COLO668 (cell line): ENCODE data around the gene USHBP1.
A peak's percentile ranks its signal among the peaks of the same experiment; 100 is the strongest.

ENCODE experiments used
- DNase-seq: peaks from one replicate; lab custom pipeline; 2025; ENCODE audit not compliant: unreplicated experiment; lab: John Stamatoyannopoulos, UW

The USHBP1 gene, protein sequence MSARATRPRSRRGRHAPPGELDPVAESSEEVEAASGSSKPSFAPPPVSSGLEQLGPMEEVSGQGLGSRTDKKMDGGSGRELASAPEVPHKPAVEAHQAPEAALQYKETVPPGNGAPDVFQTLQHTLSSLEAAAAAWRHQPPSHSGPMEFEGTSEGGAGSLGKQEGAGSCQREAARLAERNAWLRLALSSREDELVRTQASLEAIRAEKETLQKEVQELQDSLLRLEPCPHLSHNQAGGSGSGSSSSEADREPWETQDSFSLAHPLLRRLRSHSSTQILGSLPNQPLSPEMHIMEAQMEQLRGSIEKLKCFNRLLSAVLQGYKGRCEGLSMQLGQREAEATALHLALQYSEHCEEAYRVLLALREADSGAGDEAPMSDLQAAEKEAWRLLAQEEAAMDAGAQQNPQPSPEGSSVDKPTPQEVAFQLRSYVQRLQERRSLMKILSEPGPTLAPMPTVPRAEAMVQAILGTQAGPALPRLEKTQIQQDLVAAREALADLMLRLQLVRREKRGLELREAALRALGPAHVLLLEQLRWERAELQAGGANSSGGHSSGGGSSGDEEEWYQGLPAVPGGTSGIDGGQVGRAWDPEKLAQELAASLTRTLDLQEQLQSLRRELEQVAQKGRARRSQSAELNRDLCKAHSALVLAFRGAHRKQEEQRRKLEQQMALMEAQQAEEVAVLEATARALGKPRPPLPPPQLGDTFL

DNA sequence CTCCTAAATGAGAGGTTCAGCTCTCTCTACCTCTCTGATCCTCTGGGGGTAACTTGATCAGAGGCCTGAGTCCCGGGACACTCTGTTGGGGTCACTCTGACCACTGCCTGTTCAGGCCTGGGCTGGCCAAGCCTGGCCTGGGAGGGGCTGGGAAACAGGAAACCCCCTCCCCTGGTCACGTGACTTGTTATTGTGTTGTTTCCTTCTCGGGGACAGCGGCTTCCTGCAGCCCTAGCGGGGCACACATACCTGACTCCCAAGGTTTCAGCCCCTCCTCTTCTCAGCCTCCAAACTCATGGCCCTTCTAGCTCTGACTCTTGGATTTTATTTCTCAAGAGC, at the start of gene USHBP1:
TSS of gene USHBP1 (minus strand) at position 105 of the 339 bp plus-strand sequence. CDS start 446 bp downstream, outside the sequence.
- DNase-seq = no peak

GRCh38 chr19:17314007-17314593, 49.6 kb upstream of the USHBP1 start:
- DNase-seq = no peak

DNA sequence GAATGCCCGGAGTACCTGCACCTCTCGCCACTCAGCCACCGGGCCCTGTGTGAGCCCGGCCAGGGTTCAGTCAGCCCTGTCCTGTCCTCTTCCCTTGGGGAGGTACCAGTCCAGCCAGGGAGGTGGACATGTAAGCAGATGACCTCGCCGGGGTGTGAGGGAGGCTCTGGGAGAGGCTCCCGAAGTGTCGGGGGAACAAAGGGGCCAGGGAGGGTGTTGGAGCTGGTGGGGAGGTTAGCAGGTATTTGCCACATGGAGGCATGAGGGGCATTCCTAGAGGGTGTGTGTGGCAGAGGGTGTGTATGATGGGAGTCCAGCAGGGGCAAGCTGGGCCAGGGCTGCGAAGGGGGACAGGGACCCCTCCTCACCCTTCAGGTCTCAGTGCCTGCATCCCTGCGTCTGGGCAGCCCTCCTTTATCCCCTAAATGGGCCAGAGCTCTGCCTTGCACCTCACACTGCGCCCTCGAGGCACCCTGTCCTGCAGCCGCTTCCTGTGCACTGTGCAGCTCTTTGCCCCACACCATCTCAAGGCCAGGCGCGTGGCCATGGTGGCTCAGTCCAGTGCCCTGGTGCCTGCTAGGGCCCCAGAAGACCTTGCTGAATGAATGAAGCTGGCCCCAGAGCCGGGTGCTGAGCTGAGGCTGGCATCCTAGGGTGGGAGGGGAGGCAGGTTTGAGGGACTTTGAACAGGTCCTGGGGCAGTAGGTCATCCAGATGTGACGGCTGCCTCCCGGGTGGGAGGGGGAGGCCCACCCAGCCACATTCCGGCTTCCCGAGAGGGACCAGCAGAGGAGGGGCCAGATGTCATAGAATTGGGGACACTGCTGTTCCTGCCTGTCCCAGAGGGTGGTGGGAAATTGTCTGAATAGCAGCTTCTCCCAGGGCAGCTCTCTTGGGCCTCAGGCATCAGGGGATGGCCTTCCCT, 47.9 kb upstream of the USHBP1 start:
- DNase-seq = no peak

DNA sequence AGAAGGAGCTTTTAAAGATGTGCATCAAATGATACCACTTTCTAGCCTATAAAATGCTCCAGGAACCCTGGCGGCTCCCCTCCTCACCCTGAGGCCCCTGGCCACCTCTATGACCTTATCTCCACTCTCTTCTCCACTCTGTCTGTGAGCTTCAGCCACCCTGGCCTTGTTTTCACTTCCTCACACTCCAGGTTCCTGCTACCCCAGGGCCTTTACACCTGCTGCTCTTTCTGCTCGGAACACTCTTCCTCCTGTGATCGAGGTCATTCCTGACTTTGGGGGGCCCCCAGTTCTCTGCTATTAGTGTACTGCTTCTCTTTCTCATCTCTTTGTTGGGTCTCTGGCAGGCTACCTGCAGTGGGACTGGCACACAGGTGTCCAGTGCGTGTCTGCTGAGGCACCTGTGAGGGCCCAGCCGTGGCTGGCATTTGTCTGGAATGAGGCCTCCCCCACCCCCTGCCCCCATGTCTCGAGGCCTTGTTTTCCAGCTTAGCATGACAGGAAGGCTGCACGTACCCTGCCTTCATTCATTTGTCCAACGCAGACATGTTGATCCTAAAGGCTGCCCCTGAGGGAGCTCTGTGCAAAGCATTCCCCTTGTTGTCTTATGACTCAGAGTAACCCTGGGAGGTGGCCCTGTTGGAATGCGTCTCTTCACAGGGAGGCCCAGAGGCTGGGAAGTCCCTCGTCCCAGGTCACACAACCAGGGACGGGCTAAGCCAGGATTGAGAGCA, 47.1 kb upstream of the USHBP1 start:
- DNase-seq = no peak

GRCh38 chr19:17309965-17310461, 45.5 kb upstream of the USHBP1 start:
- no peak for DNase-seq

GRCh38 chr19:17309198-17309964, 44.8 kb upstream of the USHBP1 start, which contains the start of gene DDA1:
DDA1 (plus strand) TSS chr19:17309563; CDS start chr19:17309655, 92 bp downstream.
- peak; percentile 98 for DNase-seq

- no peak for DNase-seq
Observed at GRCh38 chr19:17307876-17308377, 43.4 kb upstream of the USHBP1 start.

DNA sequence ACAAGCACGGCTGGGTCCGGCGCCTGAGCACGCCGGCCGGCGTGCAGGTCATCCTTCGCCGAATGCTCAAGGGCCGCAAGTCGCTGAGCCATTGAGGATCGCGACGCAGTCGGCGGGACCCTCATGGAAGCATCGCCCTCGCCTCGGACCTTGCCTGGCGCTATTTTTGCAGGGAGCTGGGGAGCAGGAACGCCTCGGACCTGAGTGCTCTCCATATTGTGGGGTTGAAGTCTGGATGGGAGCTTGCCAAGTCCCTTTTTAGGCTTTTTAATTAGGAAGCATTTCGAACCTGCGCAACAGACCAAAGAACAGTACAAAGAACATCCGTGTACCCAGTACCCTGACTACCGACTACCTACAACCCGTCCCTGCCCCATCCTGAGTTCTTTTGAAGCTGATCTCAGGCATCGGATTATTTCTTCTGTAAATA, 41.8 kb upstream of the USHBP1 start:
- no peak for DNase-seq

DNA sequence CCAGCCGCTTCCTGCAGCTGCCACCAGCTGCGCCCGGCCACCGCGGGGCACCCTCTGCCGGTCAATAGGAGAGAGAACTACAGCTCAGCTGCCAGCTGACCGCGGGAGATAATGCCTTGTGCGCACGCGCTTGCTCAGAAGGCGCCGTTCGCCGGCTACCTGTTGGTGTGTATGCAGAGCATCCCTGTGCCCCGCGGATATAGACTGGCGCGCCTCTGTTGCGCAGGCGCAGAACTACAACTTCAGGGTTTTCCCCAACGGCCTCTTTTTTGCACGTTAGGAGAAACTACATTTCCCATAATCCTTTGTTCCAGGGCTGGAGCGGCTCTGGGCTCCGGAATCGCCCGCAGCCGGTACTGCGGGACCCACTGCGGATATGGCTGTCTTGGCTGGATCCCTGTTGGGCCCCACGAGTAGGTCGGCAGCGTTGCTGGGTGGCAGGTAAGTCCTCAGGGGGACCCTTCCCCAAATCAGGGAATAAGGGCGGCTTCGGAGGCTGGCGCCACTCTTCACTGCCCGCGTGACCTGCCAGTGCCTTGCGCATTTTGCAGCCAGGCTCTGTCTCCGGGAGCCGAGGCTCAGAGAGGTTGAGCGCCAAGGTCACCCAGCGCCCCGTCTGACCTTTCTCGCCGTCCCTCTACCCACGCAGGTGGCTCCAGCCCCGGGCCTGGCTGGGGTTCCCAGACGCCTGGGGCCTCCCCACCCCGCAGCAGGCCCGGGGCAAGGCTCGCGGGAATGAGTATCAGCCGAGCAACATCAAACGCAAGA, 41.2 kb upstream of the USHBP1 start, which contains the start of gene MRPL34:
TSS of gene MRPL34 (plus strand) at position 356 of the 768 bp plus-strand sequence. CDS start at position 377, 21 bp downstream.
- peak; percentile 99 for DNase-seq

- DNase-seq = no peak
Observed at GRCh38 chr19:17305216-17305516, 40.6 kb upstream of the USHBP1 start.

- no peak for DNase-seq
Observed at GRCh38 chr19:17304386-17305215, 40.1 kb upstream of the USHBP1 start.

- no peak for DNase-seq
Observed at GRCh38 chr19:17303940-17304267, 39.4 kb upstream of the USHBP1 start.

- peak; percentile 96 for DNase-seq
Observed at GRCh38 chr19:17303167-17303939, 38.8 kb upstream of the USHBP1 start, which contains the start of gene ABHD8. ABHD8 (minus strand) TSS chr19:17303425; CDS start chr19:17301616, 1,809 bp downstream.

- peak; percentile 31 for DNase-seq
Observed at GRCh38 chr19:17302391-17303166, 38.0 kb upstream of the USHBP1 start.

DNA sequence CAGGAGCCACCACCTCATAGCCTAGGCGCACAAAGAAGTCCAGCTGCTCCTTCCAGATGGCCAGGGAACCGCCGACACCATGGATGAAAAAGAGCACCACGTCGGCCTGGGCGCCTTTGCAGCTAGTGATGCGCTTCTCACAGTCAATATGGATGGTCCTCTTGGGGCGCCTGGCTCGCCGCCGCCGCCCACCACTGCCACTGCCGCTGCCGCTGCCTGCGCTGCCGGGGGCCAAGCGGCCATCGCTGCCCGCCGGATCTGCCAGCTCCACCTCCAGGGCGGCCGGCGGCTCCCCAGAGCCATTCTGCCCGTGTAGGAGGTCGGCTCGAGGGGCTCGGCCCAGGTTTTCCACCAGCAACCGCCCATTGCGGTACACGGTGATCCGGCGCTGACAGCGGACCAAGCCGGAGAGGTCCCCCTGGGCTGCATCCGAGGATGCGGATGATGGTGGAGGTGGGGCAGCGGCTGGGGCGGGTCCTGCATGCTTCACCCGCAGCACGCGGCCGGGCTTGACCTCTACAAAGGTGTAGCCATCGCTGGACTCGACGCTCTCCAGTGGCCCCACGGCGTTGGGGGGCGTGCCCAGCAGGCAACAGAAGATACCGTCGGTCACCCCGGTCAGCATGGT, 36.6 kb upstream of the USHBP1 start:
- DNase-seq = no peak
